ENCODE results near the gene FRK. TPM values are rescaled to one million over a fixed set of nuclear protein-coding genes. Genes with fewer than 3 reads are reported as not detected.

FRK gene
- total RNA-seq, 1 donor from 2014 or later: 1.1 TPM

- no peak for DNase-seq (ENCODE audit: low spot score)
- Mint-ChIP-seq H3K4me3 (ENCODE audit: unreplicated experiment) (no peak overlapping the region), H3K27me3 (ENCODE audit: low read depth) (no peaks in the 10 kb centered on the region), H3K27ac (ENCODE audit: unreplicated experiment) (no peak overlapping the region), H3K4me1 (ENCODE audit: low read depth) (peaks cover 22% of the 10 kb centered on the region), H3K36me3 (ENCODE audit: low read depth) (no peaks in the 10 kb centered on the region), H3K9me3 (ENCODE audit: low read depth) (no peaks in the 10 kb centered on the region)
- TF ChIP-seq, protein P1, sequence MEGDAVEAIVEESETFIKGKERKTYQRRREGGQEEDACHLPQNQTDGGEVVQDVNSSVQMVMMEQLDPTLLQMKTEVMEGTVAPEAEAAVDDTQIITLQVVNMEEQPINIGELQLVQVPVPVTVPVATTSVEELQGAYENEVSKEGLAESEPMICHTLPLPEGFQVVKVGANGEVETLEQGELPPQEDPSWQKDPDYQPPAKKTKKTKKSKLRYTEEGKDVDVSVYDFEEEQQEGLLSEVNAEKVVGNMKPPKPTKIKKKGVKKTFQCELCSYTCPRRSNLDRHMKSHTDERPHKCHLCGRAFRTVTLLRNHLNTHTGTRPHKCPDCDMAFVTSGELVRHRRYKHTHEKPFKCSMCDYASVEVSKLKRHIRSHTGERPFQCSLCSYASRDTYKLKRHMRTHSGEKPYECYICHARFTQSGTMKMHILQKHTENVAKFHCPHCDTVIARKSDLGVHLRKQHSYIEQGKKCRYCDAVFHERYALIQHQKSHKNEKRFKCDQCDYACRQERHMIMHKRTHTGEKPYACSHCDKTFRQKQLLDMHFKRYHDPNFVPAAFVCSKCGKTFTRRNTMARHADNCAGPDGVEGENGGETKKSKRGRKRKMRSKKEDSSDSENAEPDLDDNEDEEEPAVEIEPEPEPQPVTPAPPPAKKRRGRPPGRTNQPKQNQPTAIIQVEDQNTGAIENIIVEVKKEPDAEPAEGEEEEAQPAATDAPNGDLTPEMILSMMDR (IDR thresholded peaks at IDR 0.05): no peak
These were observed 50.3 kb downstream of the FRK start for GRCh38 chr6:116010386-116010785.

DNA sequence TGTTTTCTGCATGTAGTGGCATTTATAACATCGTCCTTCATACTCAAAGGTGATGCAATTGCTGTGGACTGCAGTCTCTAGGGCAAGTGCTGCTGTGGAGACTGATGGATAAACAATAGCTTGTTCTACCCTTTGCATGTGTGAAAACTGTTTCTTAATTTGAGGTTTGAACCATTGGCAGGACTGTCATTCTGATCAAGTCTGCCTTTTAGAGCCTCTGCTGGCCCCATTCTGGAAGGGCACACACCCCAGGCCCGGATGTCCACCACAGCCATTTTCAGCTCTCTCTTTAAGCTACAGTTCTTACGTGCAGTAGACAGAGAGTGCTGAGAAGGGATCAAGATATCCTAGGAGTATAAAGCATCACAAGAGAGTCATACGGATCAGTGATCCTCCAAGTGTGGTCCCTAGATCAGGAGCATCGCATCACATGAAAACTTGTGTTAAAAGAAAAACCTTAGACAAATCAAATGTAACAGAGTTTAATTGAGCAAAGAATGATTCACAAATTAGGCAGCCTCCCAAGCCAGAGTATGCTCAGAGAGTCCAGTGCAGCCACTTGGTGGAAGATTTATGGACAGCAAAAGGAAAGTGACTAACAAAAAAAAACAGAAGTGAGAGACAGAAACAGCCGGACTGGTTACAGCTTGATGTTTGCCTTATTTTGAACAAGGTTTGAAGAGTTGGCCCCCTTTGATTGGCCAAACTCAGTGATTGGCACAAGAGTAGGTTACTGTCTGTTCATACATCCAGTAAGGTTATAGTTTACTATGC lies 52.0 kb downstream of the FRK start:
- Mint-ChIP-seq H3K27ac (ENCODE audit: unreplicated experiment) (peak overlapping the region; percentile 67), H3K36me3 (ENCODE audit: low read depth) (no peaks in the 10 kb centered on the region), H3K4me3 (ENCODE audit: unreplicated experiment) (peak overlapping the region; percentile 5), H3K4me1 (ENCODE audit: low read depth) (peaks cover 22% of the 10 kb centered on the region), H3K27me3 (ENCODE audit: low read depth) (no peaks in the 10 kb centered on the region), H3K9me3 (ENCODE audit: low read depth) (no peaks in the 10 kb centered on the region)
- TF ChIP-seq, protein P1 (IDR thresholded peaks at IDR 0.05): no peak
- no peak for DNase-seq (ENCODE audit: low spot score)

- H3K4me3 Mint-ChIP-seq (ENCODE audit: unreplicated experiment): no peak overlapping the region
- TF ChIP-seq, protein P1 (IDR thresholded peaks at IDR 0.05): no peak
- no peaks in the 10 kb centered on the region for H3K27me3 Mint-ChIP-seq (ENCODE audit: low read depth)
- no peak for DNase-seq (ENCODE audit: low spot score)
- H3K36me3 Mint-ChIP-seq (ENCODE audit: low read depth): peaks cover 3% of the 10 kb centered on the region
- no peak overlapping the region for H3K27ac Mint-ChIP-seq (ENCODE audit: unreplicated experiment)
- H3K4me1 Mint-ChIP-seq (ENCODE audit: low read depth): peaks cover 14% of the 10 kb centered on the region
- no peaks in the 10 kb centered on the region for H3K9me3 Mint-ChIP-seq (ENCODE audit: low read depth)
These were observed 55.6 kb downstream of the FRK start for GRCh38 chr6:116004841-116005815.

DNA sequence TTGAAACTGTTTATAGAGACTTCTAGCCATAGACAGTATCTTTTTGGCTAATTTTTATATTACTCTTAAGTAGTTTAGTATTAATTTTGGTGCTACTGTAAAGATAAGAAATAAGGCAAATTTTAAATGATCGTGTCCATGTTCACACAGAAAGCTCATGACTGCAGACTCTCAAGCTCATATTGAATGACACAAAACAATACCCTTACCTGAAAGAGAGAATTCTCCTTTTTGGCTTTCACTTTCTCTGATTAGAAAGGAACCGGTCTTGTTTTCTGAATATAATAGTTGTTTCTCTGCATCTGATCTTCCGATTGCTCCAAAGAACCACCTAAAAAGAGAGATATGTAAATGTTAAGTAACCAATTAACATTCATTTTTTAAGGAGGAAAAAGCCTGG lies 57.0 kb downstream of the FRK start:
- H3K27ac Mint-ChIP-seq (ENCODE audit: unreplicated experiment): no peak overlapping the region
- peaks cover 7% of the 10 kb centered on the region for H3K4me1 Mint-ChIP-seq (ENCODE audit: low read depth)
- no peak for DNase-seq (ENCODE audit: low spot score)
- no peak overlapping the region for H3K4me3 Mint-ChIP-seq (ENCODE audit: unreplicated experiment)
- TF ChIP-seq, protein P1 (IDR thresholded peaks at IDR 0.05): no peak
- peaks cover 3% of the 10 kb centered on the region for H3K36me3 Mint-ChIP-seq (ENCODE audit: low read depth)
- no peaks in the 10 kb centered on the region for H3K9me3 Mint-ChIP-seq (ENCODE audit: low read depth)
- H3K27me3 Mint-ChIP-seq (ENCODE audit: low read depth): no peaks in the 10 kb centered on the region

DNA sequence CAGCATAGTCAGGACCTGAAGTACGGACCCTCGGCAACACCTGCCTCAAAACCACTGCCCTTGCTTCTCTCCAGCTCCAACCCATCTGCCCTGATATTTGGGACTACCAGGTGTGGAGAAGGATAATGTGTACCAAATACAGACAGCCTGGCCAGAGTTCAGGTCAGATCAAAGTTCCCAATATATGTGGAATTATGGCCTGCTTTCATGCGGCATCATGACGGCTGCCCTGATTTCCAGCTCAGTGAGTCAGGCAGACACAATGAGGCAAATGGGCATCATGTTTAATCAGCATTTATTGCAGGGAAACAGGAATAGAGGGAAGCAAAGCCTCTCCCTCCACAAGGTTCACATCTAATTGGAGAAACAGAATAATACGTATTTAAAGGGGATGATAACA lies 57.9 kb downstream of the FRK start:
- DNase-seq (ENCODE audit: low spot score): no peak
- Mint-ChIP-seq H3K27me3 (ENCODE audit: low read depth) (no peaks in the 10 kb centered on the region), H3K36me3 (ENCODE audit: low read depth) (peaks cover 3% of the 10 kb centered on the region), H3K4me3 (ENCODE audit: unreplicated experiment) (no peak overlapping the region), H3K9me3 (ENCODE audit: low read depth) (no peaks in the 10 kb centered on the region), H3K4me1 (ENCODE audit: low read depth) (no peaks in the 10 kb centered on the region), H3K27ac (ENCODE audit: unreplicated experiment) (no peak overlapping the region)
- TF ChIP-seq, protein P1 (IDR thresholded peaks at IDR 0.05): no peak
